IPS-11a (cell line): ENCODE measurements around the gene ATP2A1.

Source experiments
- H3K4me3 ChIP-seq: one replicate; pipeline ENCODE4 v1.5.1; 2013; ENCODE audit warnings: low read depth, low read length, control low read depth

ATP2A1 gene

GRCh38 chr16:28878083-28878926 lies at the start of gene ATP2A1:
Gene ATP2A1 (plus strand): TSS chr16:28878488. CDS start chr16:28878672, 184 bp downstream.
- peak within 1 kb of the TSS; percentile 56 for H3K4me3 ChIP-seq

GRCh38 chr16:28829747-28830146 lies 48.5 kb upstream of the ATP2A1 start:
- H3K4me3 ChIP-seq = no peak overlapping the region

GRCh38 chr16:28830531-28830930 lies 47.8 kb upstream of the ATP2A1 start:
- H3K4me3 ChIP-seq = no peak overlapping the region

GRCh38 chr16:28834349-28834748 lies 43.9 kb upstream of the ATP2A1 start:
- no peak overlapping the region for H3K4me3 ChIP-seq

- H3K4me3 ChIP-seq = no peak overlapping the region
Observed at GRCh38 chr16:28834873-28835863, 43.1 kb upstream of the ATP2A1 start.

- H3K4me3 ChIP-seq = no peak overlapping the region
Observed at GRCh38 chr16:28835864-28836760, 42.2 kb upstream of the ATP2A1 start.

- H3K4me3 ChIP-seq = no peak overlapping the region
Observed at GRCh38 chr16:28836761-28837064, 41.6 kb upstream of the ATP2A1 start.

- H3K4me3 ChIP-seq = no peak overlapping the region
Observed at GRCh38 chr16:28837672-28838557, 40.4 kb upstream of the ATP2A1 start.

- H3K4me3 ChIP-seq = no peak overlapping the region
Observed at GRCh38 chr16:28838558-28838918, 39.8 kb upstream of the ATP2A1 start.

- H3K4me3 ChIP-seq = no peak overlapping the region
Observed at GRCh38 chr16:28839004-28839639, 39.2 kb upstream of the ATP2A1 start.

GRCh38 chr16:28839899-28840298 lies 38.4 kb upstream of the ATP2A1 start:
- H3K4me3 ChIP-seq = no peak overlapping the region

GRCh38 chr16:28842696-28843095 lies 35.6 kb upstream of the ATP2A1 start:
- no peak overlapping the region for H3K4me3 ChIP-seq

GRCh38 chr16:28843766-28844165 lies 34.5 kb upstream of the ATP2A1 start:
- H3K4me3 ChIP-seq = no peak overlapping the region

- no peak overlapping the region for H3K4me3 ChIP-seq
Observed at GRCh38 chr16:28844226-28844885, 33.9 kb upstream of the ATP2A1 start.

- H3K4me3 ChIP-seq = peak overlapping the region; percentile 83
Observed at GRCh38 chr16:28845293-28845692, 33.0 kb upstream of the ATP2A1 start.

GRCh38 chr16:28845761-28846079 lies 32.6 kb upstream of the ATP2A1 start:
- H3K4me3 ChIP-seq = peak overlapping the region; percentile 83

- H3K4me3 ChIP-seq = peak within 1 kb of the TSS; percentile 83
Observed at GRCh38 chr16:28846080-28846932, 32.0 kb upstream of the ATP2A1 start, which contains the start of gene TUFM. Gene TUFM (minus strand): TSS chr16:28846348. CDS start chr16:28846269, 79 bp downstream.

- peak overlapping the region; percentile 67 for H3K4me3 ChIP-seq
Observed at GRCh38 chr16:28846933-28847273, 31.4 kb upstream of the ATP2A1 start.
